ENCODE measurements around the gene FUT6. TPM values are rescaled to one million over a fixed set of nuclear protein-coding genes. Genes with fewer than 3 reads are reported as not detected.

FUT6 gene, protein sequence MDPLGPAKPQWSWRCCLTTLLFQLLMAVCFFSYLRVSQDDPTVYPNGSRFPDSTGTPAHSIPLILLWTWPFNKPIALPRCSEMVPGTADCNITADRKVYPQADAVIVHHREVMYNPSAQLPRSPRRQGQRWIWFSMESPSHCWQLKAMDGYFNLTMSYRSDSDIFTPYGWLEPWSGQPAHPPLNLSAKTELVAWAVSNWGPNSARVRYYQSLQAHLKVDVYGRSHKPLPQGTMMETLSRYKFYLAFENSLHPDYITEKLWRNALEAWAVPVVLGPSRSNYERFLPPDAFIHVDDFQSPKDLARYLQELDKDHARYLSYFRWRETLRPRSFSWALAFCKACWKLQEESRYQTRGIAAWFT
- not detected in 5 replicates for total RNA-seq (2022; extraction: Qiagen RNA extraction; ENCODE audit: low read depth)

DNA sequence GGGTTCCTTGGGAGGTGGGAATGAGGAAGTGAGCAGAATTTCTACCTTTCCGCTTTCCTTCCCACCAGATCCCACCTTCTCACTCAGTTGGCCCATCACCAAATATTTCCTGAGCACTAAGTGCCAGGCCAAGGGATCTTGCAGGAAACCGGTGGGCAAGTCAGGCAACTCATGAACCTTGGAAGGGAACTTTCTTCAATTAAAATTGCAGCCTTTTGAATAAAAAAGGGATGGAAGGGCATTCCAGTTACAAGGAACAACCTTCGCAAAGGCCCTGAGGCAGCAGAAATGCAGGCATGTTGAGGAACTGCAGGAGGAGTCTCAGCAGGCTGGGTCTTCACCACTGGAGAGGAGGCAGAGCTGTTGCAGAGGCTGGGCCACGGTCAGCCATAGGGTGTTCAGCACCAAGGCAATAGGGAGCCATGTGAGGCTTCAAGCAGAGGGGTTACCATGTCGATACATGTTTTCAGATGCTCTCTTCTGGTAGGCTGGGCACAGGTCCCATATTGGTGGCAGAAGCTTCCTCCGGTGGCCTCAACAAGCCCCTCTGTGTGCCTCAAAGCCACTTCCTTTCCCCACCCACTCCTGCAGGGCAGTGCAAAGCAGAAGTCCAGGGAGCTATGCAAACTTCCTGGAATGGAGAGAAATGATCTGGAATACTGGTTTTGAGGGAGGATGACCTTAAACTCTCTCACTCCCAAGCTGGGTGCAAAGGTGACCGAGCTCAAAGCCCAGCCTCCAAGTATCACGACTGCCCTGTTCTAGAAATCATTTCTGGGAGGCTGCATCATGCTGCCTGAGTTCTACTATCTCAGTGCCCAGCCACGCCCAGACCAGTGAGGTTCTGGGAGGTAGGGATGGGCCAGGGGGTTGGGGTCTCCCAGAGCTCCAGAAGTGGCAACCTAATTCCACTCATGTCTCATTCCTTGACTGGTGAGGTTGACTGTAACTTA, at the start of gene FUT6:
FUT6 (minus strand) TSS at position 638 of the 953 bp plus-strand sequence. CDS start 7,135 bp downstream, outside the sequence.

DNA sequence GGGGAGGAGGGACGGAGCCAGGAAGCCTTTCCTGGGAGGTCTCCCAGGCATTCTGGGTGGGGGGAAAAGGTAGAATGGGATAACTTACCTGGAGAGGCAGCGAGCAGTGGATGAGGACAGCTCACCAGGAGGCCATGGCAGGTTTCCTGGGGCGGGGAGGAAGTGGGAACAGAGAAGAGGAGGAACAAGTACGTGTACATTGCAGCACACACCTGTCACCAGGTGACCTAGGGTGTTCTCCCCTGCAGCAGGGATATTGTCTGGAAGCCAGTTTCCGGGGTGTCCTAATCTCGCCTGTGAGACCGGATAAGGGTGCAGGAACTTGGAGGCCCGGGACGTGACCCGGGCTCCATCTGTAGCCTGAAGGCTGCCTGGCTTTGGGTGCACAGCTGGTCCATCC, 11.8 kb upstream of the FUT6 start, which contains the start of gene FUT3:
FUT3 (minus strand) TSS at position 148 of the 400 bp plus-strand sequence.

DNA sequence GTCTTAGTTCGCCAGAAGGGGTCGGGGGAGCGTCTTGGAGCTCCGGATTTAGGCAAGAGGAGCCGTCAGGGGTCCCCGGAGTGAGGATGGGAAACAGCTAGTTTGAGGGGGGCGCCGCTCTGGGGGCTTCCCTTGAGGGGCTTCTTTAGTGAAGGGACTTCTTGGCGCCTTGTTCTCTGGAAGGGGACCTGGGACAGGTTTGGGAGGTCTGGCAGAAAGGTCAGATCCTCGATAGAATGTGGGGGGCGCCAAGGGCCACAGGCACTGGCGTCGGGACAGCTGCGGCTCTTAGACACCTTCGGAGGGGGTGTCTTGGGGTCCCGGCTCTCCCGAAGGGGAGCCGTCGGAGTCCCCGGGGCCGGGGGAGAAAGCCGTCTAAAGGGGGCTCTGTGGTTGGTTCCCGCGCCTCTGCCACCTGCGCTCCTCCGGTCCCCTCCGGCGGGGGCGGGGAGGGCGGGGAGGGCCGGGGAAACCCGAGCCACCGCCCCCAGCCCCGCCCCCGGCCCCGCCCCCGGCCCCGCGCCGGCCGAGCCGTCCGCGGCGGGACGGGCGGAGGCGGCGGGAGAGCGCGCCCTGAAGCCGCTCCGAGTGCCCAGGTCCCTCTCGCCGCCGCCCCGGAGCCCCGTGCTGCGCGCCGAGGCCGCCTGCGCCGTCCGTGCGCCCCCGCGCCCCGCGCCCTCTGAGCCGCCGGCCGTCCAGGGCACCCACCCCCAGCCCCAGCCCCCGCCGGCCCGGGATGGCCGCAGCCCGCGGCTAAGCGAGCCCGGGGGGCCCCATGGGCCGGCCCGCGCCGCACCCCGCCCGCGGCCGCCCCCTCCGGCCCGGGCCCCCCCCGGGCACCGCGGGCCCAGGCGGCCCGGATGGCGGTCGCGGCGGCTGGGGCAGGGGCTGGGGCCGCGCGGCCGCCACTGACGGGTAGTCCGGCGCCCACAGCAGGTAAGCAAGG, 34.7 kb downstream of the FUT6 start, which contains the start of gene NRTN:
NRTN (plus strand) TSS at position 552 of the 946 bp plus-strand sequence. CDS start 19,099 bp downstream, outside the sequence.

DNA sequence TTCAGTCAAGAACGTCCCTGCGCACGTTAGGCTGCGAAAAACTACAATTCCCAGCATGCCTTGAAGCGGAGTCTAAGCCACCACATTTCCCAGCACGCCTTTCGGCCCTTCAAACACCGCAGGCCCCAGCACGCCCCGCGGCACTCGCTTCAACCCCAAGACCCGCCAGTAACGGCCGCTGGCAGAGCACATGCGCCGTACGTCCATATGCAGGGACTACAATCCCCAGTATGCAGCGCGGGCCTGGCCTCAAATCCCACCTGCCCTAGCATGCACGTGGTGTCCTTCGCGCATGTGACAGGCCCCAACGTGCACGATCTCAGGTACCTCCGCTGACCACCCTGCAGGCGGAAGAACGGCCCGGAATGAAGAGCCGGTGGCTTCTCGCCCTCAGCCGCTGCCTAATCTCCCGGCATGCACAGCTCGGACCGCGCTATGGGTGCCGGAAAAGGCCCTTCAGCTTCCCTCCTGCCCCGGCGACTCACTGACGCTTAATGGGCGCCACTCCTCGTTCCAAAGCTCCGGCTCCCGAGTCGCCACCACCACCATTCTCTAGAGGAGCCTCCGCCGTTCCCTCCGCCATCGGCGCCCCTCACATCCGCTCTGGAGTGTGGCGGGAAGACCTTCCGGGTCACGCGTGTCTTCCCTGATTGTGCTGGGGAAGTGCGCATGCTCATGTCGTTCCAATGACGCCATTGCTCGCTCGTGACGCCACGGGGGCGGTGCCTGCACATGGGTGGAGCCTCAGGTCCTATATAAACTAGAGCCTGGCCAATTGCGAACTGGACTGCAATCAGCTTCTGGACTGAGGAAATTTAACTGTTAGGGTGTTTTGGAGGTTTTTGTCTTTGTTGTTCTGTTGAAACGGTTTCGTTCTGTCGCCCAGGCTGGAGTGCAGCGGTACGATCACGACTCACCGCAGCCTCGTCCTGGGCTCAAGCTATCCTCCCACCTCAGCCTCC, 48.7 kb downstream of the FUT6 start, which contains the start of gene DUS3L:
DUS3L (minus strand) TSS at position 605 of the 962 bp plus-strand sequence; CDS start at position 583, 22 bp downstream.

DNA sequence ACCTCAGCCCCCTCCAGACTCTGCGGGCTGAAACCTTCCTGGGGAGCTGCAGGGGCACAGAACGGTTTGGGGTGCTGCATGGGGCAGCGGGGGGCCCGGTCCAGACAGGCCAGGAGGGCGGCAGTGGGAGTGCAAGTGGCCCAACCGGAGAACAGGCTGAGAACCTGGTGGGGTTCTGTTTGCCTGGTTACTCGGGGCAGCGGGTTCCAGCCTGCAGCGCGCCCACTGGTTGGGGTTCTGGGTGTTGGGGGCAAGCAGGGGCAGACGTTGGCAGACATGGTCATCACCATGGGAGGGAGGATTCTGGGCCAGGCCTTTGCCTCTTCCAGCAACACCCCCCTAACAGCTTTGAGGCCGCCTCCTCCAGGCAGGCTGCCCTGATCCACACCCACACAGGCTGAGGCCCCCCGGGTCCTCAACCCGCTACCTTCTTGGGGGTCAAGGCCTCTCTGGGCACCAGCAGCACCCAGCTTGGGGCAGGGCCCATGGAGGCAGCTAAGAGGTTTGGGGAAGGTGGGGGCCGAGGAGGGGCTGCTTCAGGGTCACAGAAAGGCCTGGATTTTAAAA, 54.8 kb downstream of the FUT6 start, which contains the start of gene PRR22:
PRR22 (minus strand) TSS at position 166 of the 567 bp plus-strand sequence; CDS start at position 80, 86 bp downstream.

Other genes with a start within 250 kb of the FUT6 start
- 33.4 to 43.4 TPM (median 39.0 TPM) in 5 replicates for gene SAFB2, start 216.9 kb downstream of the FUT6 start, total RNA-seq (2022; extraction: Qiagen RNA extraction; ENCODE audit: low read depth)
- 52.6 to 64.8 TPM (median 61.8 TPM) in 5 replicates for gene SAFB, start 216.6 kb downstream of the FUT6 start, total RNA-seq (2022; extraction: Qiagen RNA extraction; ENCODE audit: low read depth)
- gene MICOS13, start 159.2 kb downstream of the FUT6 start, total RNA-seq (2022; extraction: Qiagen RNA extraction; ENCODE audit: low read depth) = 47.2 to 69.6 TPM (median 61.4 TPM) in 5 replicates
- 3.4 to 5.3 TPM (median 3.9 TPM) in 5 replicates for gene HSD11B1L, start 158.7 kb downstream of the FUT6 start, total RNA-seq (2022; extraction: Qiagen RNA extraction; ENCODE audit: low read depth)
- 726 to 796 TPM (median 738 TPM) in 5 replicates for gene RPL36, start 149.4 kb downstream of the FUT6 start, total RNA-seq (2022; extraction: Qiagen RNA extraction; ENCODE audit: low read depth)
- gene LONP1, start 119.6 kb downstream of the FUT6 start, total RNA-seq (2022; extraction: Qiagen RNA extraction; ENCODE audit: low read depth) = 52.8 to 65.6 TPM (median 60.4 TPM) in 5 replicates
- not detected in 5 replicates for gene CATSPERD, start 119.1 kb downstream of the FUT6 start, total RNA-seq (2022; extraction: Qiagen RNA extraction; ENCODE audit: low read depth)
- 2.1 to 3.2 TPM (median 2.6 TPM) in 5 replicates for gene PRR22, start 55.0 kb downstream of the FUT6 start, total RNA-seq (2022; extraction: Qiagen RNA extraction; ENCODE audit: low read depth)
- 27.4 to 33.9 TPM (median 30.2 TPM) in 5 replicates for gene DUS3L, start 48.5 kb downstream of the FUT6 start, total RNA-seq (2022; extraction: Qiagen RNA extraction; ENCODE audit: low read depth)
- gene NRTN, start 34.6 kb downstream of the FUT6 start, total RNA-seq (2022; extraction: Qiagen RNA extraction; ENCODE audit: low read depth) = 0.46 to 0.94 TPM (median 0.64 TPM) in 5 replicates
- 0.07 to 0.14 TPM in 2 of 5 replicates, not detected in the others for gene FUT3, start 11.7 kb upstream of the FUT6 start, total RNA-seq (2022; extraction: Qiagen RNA extraction; ENCODE audit: low read depth)
- gene FUT5, start 30.8 kb upstream of the FUT6 start, total RNA-seq (2022; extraction: Qiagen RNA extraction; ENCODE audit: low read depth) = 0.11 TPM in 1 of 5 replicates, not detected in the others
- 248 to 285 TPM (median 265 TPM) in 5 replicates for gene NDUFA11, start 64.1 kb upstream of the FUT6 start, total RNA-seq (2022; extraction: Qiagen RNA extraction; ENCODE audit: low read depth)
- 0.36 to 0.94 TPM (median 0.60 TPM) in 5 replicates for gene VMAC, start 65.2 kb upstream of the FUT6 start, total RNA-seq (2022; extraction: Qiagen RNA extraction; ENCODE audit: low read depth)
- 0.64 to 1.3 TPM (median 1.0 TPM) in 5 replicates for gene CAPS, start 74.6 kb upstream of the FUT6 start, total RNA-seq (2022; extraction: Qiagen RNA extraction; ENCODE audit: low read depth)
- gene RANBP3, start 138.4 kb upstream of the FUT6 start, total RNA-seq (2022; extraction: Qiagen RNA extraction; ENCODE audit: low read depth) = 43.6 to 48.7 TPM (median 46.9 TPM) in 5 replicates